Brain microvascular endothelial cell (primary cell): ENCODE data around the gene SMC3.

ENCODE experiments used
- DNase-seq: peaks from one replicate; pipeline ENCODE4 v3.0.0-alpha.2; 2020
- H3K27ac ChIP-seq: fragments of 250-450 bp; sonication (Bioruptor Pico); 2 replicates; pipeline ENCODE4 v1.5.1; 2020; ENCODE audit warnings: mild to moderate bottlenecking, moderate library complexity
- H3K27me3 ChIP-seq: fragments of 250-450 bp; sonication (Bioruptor Pico); replicated peaks from 2 replicates; pipeline ENCODE4 v1.5.1; 2020; ENCODE audit warnings: mild to moderate bottlenecking
- H3K36me3 ChIP-seq: fragments of 250-450 bp; sonication (Bioruptor Pico); replicated peaks from 2 replicates; pipeline ENCODE4 v1.5.1; 2020; ENCODE audit warnings: mild to moderate bottlenecking
- H3K4me3 ChIP-seq: 2 replicates; pipeline ENCODE4 v1.5.1; 2011; ENCODE audit warnings: low read depth, mild to moderate bottlenecking, control low read depth, low read length, moderate library complexity
- CTCF ChIP-seq: IDR thresholded peaks from 2 replicates; pipeline ENCODE4 v1.5.1; 2011; ENCODE audit warnings: low read depth, mild to moderate bottlenecking, moderate library complexity, low read length, control low read depth, inconsistent platforms; ENCODE audit errors: missing control alignments
- in situ Hi-C: cut with HindIII; loops from 2 replicates; pipeline ENCODE4 v1.10.0; 2017; ENCODE audit warnings: low sequenced_read_pairs, low pct_ligation_motif_present

SMC3 gene

GRCh38 chr10:110535958-110536891 lies 31.3 kb upstream of the SMC3 start:
- Histone ChIP-seq H3K4me3 (peak overlapping the region; percentile 0), H3K27ac (peak overlapping the region; percentile 25), H3K36me3 (no peaks in the 10 kb centered on the region), H3K27me3 (no peaks in the 10 kb centered on the region)
- in situ Hi-C loops: loop anchor here (25.0 kb wide), 1 partner anchor 199 kb away; no protein-coding TSS in a partner anchor
- peak; percentile 65 for TF ChIP-seq CTCF
- peak; percentile 73 for DNase-seq

GRCh38 chr10:110539091-110539490 lies 28.4 kb upstream of the SMC3 start:
- no peak for TF ChIP-seq CTCF
- DNase-seq: no peak
- Histone ChIP-seq H3K36me3 (no peaks in the 10 kb centered on the region), H3K4me3 (no peak overlapping the region), H3K27ac (no peak overlapping the region), H3K27me3 (no peaks in the 10 kb centered on the region)
- in situ Hi-C loops: loop anchor here (25.0 kb wide), 1 partner anchor 202 kb away; no protein-coding TSS in a partner anchor

- Histone ChIP-seq H3K27ac (no peak overlapping the region), H3K27me3 (no peaks in the 10 kb centered on the region), H3K4me3 (no peak overlapping the region), H3K36me3 (no peaks in the 10 kb centered on the region)
- in situ Hi-C loops: loop anchor here (25.0 kb wide), 1 partner anchor 203 kb away; no protein-coding TSS in a partner anchor
- no peak for TF ChIP-seq CTCF
- no peak for DNase-seq
These were observed 27.5 kb upstream of the SMC3 start for GRCh38 chr10:110540031-110540430.

- in situ Hi-C loops: loop anchor here (25.0 kb wide), 1 partner anchor 208 kb away; no protein-coding TSS in a partner anchor
- no peaks in the 10 kb centered on the region for H3K27me3 ChIP-seq
- H3K27ac ChIP-seq: no peak overlapping the region
- no peak overlapping the region for H3K4me3 ChIP-seq
- DNase-seq: no peak
- H3K36me3 ChIP-seq: no peaks in the 10 kb centered on the region
- no peak for TF ChIP-seq CTCF
These were observed 22.4 kb upstream of the SMC3 start for GRCh38 chr10:110544958-110545537.

- DNase-seq: no peak
- Histone ChIP-seq H3K27ac (no peak overlapping the region), H3K27me3 (no peaks in the 10 kb centered on the region), H3K4me3 (no peak overlapping the region), H3K36me3 (no peaks in the 10 kb centered on the region)
- no peak for TF ChIP-seq CTCF
- in situ Hi-C loops: loop anchor here (25.0 kb wide), 1 partner anchor 209 kb away; no protein-coding TSS in a partner anchor
These were observed 21.4 kb upstream of the SMC3 start for GRCh38 chr10:110546077-110546476.
